ENCODE results near the gene TGFBR3. TPM values are rescaled to one million over a fixed set of nuclear protein-coding genes. Genes with fewer than 3 reads are reported as not detected.

TGFBR3 gene
- total and polyA plus RNA-seq, 2 of the 13 experiments (the other 11 are each of a cell fraction or from before 2014, with no cell fraction given): 76.5 to 195 TPM

DNA sequence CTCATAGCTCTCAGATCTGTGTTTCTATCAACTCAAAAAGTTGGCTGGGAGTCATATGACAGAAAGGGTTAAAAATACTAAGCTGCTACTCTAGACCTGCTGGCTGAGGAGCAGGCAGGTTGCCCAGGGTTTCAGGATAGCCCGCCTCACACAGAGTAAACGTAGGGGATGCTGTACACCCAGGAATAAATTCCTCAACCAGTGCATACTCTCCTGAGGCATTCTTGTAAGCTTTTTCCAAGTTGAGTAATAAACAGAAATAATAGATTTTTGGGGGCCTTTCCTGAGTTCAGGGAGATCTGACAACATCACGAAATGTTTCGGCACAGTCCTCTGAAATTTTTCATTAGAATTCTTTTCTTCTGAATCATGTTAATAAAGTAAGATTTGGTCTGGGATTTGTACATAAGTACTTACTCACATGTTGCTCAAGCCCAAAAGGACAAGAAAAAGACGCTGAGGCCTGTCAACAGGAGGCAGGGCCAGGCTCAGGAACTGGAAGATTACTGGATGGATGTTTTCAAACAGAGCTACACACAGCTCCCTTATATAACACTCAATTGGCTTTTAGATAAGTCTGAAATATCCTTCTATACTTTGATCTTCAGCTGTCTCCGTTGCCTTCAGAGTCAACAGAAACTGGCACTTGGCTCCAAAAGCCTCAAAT lies 41.0 kb downstream of the TGFBR3 start (continued):
- TF ChIP-seq PHF8 (CRISPR knock-in tag; IDR thresholded peaks at IDR 0.05) (no peak), KLF15 (CRISPR knock-in tag; IDR thresholded peaks at IDR 0.05; ENCODE audit: borderline replicate concordance) (no peak), RFX3 (CRISPR knock-in tag; IDR thresholded peaks at IDR 0.05) (no peak), CEBPG (CRISPR knock-in tag; IDR thresholded peaks at IDR 0.05) (peak; percentile 36; the same call in 1 of the 2 replicates), HDAC2 (CRISPR knock-in tag; IDR thresholded peaks at IDR 0.05) (peak; percentile 57; the same call in 1 of the 2 replicates), IRF2 (CRISPR knock-in tag; IDR thresholded peaks at IDR 0.05) (0 out of 2 replicates have a peak, but pooled peaks have one; percentile 18), ZMYM4 (CRISPR knock-in tag; IDR thresholded peaks at IDR 0.05) (peak; percentile 42; the same call in 1 of the 2 replicates), NFIC (IDR thresholded peaks at IDR 0.05; ENCODE audit: low read length) (peak; percentile 59; the same call in 1 of the 2 replicates), ZNF451 (CRISPR knock-in tag; IDR thresholded peaks at IDR 0.05) (no peak), ZNF331 (CRISPR knock-in tag; IDR thresholded peaks at IDR 0.05) (0 out of 2 replicates have a peak, but pooled peaks have one; percentile 12), BCL6 (CRISPR knock-in tag; IDR thresholded peaks at IDR 0.05) (peak; percentile 36), SOX5 (CRISPR knock-in tag; IDR thresholded peaks at IDR 0.05; ENCODE audit: borderline replicate concordance) (peak; percentile 73; the same call in 1 of the 2 replicates), FOXA1 (IDR thresholded peaks at IDR 0.05) (no peak), FOXA1 (CRISPR knock-in tag; IDR thresholded peaks at IDR 0.05) (peak; percentile 78), GATA4 (IDR thresholded peaks at IDR 0.05; ENCODE audit: borderline replicate concordance, low read depth) (peak; percentile 59; the same call in 1 of the 2 replicates), CREM (IDR thresholded peaks at IDR 0.05) (peak; percentile 71), CREM (CRISPR knock-in tag; IDR thresholded peaks at IDR 0.05) (no peak), HNF4A (CRISPR knock-in tag; IDR thresholded peaks at IDR 0.05) (peak; percentile 46; the same call in 1 of the 2 replicates)
- TF ChIP-seq, protein P1, sequence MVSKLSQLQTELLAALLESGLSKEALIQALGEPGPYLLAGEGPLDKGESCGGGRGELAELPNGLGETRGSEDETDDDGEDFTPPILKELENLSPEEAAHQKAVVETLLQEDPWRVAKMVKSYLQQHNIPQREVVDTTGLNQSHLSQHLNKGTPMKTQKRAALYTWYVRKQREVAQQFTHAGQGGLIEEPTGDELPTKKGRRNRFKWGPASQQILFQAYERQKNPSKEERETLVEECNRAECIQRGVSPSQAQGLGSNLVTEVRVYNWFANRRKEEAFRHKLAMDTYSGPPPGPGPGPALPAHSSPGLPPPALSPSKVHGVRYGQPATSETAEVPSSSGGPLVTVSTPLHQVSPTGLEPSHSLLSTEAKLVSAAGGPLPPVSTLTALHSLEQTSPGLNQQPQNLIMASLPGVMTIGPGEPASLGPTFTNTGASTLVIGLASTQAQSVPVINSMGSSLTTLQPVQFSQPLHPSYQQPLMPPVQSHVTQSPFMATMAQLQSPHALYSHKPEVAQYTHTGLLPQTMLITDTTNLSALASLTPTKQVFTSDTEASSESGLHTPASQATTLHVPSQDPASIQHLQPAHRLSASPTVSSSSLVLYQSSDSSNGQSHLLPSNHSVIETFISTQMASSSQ (IDR thresholded peaks at IDR 0.05; ENCODE audit: low read depth): no peak; the same call in 1 of the 2 replicates
- TF ChIP-seq, protein P1 (CRISPR knock-in tag; IDR thresholded peaks at IDR 0.05; ENCODE audit: borderline replicate concordance): peak; percentile 60; the same call in 1 of the 2 replicates
- TF ChIP-seq, protein P2, sequence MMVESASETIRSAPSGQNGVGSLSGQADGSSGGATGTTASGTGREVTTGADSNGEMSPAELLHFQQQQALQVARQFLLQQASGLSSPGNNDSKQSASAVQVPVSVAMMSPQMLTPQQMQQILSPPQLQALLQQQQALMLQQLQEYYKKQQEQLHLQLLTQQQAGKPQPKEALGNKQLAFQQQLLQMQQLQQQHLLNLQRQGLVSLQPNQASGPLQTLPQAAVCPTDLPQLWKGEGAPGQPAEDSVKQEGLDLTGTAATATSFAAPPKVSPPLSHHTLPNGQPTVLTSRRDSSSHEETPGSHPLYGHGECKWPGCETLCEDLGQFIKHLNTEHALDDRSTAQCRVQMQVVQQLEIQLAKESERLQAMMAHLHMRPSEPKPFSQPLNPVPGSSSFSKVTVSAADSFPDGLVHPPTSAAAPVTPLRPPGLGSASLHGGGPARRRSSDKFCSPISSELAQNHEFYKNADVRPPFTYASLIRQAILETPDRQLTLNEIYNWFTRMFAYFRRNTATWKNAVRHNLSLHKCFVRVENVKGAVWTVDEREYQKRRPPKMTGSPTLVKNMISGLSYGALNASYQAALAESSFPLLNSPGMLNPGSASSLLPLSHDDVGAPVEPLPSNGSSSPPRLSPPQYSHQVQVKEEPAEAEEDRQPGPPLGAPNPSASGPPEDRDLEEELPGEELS (CRISPR knock-in tag; IDR thresholded peaks at IDR 0.05): peak; percentile 83
- TF ChIP-seq, protein P3, sequence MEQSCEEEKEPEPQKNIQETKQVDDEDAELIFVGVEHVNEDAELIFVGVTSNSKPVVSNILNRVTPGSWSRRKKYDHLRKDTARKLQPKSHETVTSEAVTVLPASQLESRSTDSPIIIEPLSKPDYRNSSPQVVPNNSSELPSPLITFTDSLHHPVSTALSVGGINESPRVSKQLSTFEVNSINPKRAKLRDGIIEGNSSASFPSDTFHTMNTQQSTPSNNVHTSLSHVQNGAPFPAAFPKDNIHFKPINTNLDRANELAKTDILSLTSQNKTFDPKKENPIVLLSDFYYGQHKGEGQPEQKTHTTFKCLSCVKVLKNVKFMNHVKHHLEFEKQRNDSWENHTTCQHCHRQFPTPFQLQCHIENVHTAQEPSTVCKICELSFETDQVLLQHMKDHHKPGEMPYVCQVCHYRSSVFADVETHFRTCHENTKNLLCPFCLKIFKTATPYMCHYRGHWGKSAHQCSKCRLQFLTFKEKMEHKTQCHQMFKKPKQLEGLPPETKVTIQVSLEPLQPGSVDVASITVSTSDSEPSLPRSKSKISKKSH (CRISPR knock-in tag; IDR thresholded peaks at IDR 0.05; ENCODE audit: borderline replicate concordance): no peak
- TF ChIP-seq, protein P4, sequence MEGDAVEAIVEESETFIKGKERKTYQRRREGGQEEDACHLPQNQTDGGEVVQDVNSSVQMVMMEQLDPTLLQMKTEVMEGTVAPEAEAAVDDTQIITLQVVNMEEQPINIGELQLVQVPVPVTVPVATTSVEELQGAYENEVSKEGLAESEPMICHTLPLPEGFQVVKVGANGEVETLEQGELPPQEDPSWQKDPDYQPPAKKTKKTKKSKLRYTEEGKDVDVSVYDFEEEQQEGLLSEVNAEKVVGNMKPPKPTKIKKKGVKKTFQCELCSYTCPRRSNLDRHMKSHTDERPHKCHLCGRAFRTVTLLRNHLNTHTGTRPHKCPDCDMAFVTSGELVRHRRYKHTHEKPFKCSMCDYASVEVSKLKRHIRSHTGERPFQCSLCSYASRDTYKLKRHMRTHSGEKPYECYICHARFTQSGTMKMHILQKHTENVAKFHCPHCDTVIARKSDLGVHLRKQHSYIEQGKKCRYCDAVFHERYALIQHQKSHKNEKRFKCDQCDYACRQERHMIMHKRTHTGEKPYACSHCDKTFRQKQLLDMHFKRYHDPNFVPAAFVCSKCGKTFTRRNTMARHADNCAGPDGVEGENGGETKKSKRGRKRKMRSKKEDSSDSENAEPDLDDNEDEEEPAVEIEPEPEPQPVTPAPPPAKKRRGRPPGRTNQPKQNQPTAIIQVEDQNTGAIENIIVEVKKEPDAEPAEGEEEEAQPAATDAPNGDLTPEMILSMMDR (CRISPR knock-in tag; IDR thresholded peaks at IDR 0.05): 0 out of 2 replicates have a peak, but pooled peaks have one; percentile 10
